Activated T-cell treated with anti-CD3 and anti-CD28 coated beads, Interleukin-2, amount 50 U/mL, for 1 hour (primary cell): ENCODE results near the gene BTBD9.

ENCODE experiments used
- DNase-seq: peaks from one replicate; pipeline ENCODE4 v3.0.0-alpha.2; 2020

The BTBD9 gene

DNA sequence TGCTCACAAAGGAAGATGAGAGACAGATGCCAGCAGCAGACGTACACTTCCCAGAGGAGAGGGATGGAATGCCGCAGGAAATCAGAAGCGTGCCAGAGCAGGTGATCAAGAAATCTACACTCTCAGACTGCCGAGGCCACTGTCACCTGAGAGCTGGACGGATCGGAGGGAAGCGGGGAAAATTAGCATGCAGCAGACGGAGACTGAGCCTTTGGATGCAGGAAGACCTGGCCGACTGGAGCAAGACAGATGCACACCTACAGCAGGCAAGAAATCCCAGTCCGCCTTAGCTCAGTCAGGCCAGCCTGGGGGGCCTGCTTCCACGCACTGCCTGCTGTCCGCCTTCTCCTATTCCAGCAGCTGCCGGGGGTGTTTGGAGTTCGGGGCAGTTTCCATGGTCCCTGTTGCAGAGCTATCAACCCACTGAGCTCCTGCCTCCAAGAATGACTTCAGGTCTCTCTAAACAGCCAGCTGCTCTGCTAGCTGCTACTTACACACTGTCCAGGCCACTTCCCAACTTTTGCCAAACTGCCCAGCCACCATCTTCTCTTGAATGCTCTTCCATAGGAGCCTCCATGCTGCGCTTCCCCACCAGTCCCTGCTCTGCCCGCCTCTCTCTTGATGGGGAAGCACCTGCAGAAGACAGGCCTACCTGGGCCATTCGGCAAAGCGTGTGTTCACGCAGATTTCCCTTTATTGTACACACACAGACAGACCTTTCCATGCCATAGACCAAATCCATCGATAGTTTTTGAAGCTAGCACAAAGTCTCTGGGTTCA is 451.7 kb downstream of the BTBD9 start:
- DNase-seq: no peak

DNA sequence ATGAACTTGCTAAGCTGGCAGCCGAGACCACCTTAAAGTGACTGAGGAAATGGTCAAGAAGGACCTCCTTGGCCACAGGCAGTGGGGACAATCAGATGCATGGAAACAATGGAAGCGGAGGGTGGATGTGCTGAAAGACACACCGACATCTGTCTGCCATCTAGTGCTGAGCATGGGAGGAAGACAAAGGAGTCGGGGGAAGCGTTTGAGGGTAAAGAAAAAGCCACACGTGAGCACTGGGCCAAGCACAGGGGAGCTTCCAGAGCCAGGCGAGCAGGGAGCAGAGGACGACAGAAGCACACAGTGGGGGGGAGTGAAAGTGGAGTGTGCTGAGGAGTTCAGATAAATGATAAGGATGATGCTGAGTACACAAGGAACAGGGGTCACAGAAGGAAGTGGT is 452.4 kb downstream of the BTBD9 start:
- no peak for DNase-seq

DNA sequence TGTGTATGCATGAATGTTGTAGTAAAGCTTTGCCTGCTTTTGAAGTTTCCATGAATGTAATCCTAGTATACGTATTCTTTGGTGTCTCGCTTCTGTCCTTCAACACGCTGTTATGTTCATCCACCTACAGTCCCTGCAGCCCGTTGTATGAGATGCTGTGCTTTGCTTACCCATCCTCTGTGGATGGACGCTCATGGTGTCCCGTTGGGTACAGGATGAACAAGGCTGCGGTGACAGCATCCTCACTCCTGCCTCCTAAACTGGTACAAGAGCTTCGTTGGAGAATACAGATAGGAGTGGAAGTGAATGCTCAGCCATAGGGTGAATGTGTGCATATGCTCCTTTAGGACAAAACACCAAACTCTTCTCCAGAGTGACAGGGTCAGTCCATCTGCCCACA is 454.0 kb downstream of the BTBD9 start:
- DNase-seq: no peak

DNA sequence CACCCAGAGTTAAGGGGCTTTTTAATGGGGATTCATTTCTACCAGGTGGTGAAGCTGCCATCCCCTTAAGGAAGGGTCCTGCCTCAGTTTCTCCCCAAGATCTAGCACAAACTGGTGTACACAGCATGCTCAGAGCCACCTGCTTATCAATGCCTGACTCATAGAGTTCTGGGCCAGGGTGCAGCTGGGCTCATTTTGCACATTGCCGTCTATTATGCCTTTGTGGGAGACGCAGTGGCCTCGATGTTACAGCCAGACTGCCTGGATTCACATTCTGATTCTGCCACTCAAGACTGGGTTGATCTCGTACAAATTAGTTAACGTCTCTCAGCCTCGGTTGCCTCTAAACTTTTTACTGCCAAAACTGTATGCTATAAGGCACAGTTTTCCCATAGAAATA is 454.5 kb downstream of the BTBD9 start:
- DNase-seq: no peak

DNA sequence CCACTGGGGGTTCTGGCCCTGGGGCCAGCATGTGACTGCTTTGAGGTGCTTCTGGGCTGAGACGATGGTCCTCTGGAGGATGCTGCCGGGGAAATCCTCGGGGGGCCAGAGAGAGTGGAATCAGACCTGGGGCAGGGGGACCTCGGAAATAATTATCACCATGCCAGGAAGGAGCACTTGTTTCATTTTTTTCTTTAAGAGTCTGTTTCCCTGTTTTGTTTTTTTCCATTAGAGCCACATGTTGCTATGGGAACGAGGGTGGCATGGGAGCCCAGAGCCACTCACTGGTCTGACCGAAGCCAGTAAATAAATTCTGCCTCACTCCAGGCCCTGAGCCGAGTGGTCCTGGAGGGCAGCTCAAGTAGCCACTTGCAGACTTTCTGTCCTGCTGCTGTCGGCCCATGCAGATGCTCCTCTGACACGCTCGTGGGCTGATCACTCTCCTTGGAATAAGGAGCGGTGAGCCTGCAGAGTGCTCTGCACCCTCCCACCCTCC is 455.1 kb downstream of the BTBD9 start:
- DNase-seq: no peak

DNA sequence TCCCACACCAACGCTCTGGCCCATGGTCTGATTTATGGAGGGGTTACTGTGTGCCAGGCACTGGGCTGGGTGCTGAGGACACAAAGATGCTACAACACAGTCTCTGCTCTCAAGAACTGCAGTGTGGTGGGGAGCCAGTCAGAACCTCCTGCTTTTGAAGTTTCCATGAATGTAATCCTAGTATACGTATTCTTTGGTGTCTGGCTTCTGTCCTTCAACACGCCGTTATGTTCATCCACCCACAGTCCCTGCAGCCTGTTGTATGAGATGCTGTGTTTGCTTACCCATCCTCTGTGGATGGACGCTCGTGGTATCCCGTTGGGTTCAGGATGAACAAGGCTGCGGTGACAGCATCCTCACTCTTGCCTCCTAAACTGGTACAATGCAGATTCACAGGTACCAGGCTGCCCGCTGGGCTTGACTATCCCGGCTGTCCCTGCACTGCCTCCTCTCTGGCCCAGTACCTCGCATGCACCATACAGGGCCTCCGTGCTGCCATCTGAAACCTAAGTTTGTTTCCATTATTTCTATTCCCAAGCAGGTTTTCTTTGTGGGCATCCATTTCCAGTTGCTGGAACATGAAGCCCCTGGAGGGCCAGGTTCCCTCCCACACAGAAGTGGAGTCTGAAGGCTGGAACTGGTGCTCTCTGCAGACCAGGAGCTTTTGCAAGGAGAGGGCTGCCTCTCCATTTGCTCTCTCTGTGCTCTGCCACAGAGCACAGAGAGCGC is 455.7 kb downstream of the BTBD9 start:
- DNase-seq: no peak

DNA sequence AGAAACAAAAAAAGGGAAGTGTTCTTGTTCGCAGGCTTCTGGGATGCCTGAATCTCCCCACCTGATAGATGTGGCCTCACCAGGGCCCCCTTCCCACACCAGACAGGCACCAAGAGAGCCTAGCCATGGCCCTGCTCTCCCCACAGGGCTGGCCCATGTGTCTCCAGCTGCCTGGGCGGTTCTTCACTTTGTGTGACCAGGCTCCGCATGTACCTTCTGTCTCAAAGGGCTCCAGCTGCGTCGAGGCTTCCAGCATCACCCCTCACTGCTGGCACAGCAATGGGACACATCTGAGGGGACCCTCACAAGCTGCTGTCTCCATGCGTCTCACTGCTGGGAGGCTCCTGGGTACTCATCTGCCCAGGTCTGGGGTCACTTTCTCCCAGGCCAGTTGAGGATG is 457.3 kb downstream of the BTBD9 start:
- no peak for DNase-seq

DNA sequence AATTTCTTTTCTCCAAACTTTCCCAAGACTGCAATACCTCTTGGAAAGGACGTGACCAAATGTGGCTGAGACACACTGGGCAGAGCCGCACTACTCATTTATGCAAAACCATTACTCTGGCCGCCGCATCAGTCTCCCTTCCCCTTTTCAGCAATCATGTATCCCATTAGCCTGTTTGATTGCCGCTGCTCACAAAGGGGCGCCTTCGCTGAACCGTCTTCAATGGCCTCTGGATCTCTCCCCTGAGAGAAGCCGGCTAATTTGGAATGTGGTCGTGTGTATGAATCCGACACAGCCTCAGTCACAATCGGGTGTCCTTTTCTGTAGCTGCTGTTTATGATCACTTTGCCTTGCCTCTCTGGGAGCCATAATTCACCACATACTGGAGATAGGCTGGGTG is 459.1 kb downstream of the BTBD9 start:
- DNase-seq: peak; percentile 3

DNA sequence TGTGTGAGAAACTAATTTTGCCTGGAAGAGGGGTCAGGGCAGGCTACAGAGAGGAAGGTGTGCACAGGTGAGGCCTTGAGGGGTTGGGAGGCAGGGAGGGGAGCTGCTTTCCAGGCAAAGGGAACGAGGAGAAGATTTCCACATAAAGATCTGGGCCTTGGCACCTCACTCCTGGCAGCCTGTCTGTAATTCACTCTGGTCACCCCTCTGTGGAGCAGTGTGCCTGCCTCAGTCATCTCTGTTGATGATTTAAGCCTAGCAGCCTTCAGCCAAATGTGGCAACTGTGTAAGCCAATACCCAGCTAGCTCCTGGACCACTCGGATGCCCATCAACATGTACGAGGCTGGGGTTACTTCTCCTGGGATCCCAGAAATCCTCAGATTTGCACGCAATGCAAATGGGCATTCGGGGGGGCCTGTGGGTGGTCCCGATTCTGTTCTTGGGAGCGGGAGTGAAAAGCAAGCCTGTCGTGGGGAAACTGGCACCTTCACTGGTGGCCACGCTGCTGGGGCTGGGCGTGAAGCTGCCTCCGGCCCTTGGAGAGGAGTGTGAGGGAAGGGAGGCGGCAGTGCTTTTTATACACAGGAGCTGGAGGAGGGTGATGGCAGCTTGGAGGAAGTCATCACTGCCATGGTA is 459.8 kb downstream of the BTBD9 start:
- DNase-seq: peak; percentile 11

DNA sequence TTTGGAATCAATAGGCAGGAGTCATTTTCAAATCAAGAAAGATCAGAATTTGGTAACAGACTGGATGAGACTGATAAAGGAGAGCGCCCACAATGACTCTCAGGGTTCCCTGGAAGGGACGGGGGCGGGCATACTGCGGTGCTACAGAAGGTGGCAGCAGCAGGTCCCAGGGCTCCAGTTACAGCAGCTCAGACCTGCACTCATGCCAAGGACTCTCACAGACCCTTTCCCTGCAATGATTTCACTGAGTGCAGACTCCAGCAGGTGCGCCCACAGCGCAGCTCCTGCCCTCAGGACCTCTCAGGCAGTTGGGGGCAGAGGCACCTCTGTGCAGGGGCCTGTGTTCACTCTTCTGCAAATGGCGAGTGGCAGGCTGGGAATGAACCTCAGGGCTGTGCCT is 460.4 kb downstream of the BTBD9 start:
- DNase-seq: peak; percentile 9

DNA sequence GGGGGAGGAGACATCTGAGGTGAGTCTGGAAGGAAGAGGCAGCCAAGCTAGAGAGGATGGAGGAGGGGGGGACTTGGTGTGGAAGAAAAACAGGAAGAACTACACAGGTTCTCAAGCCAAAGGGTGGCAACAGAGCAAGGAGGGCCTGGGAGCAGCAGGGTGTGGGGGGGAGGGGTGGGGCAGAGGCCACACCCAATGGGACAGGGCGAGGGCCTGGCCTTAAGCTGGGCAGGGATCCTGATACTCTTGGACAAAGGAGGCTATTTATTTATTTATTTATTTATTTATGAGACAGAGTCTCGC is 461.2 kb downstream of the BTBD9 start:
- no peak for DNase-seq

DNA sequence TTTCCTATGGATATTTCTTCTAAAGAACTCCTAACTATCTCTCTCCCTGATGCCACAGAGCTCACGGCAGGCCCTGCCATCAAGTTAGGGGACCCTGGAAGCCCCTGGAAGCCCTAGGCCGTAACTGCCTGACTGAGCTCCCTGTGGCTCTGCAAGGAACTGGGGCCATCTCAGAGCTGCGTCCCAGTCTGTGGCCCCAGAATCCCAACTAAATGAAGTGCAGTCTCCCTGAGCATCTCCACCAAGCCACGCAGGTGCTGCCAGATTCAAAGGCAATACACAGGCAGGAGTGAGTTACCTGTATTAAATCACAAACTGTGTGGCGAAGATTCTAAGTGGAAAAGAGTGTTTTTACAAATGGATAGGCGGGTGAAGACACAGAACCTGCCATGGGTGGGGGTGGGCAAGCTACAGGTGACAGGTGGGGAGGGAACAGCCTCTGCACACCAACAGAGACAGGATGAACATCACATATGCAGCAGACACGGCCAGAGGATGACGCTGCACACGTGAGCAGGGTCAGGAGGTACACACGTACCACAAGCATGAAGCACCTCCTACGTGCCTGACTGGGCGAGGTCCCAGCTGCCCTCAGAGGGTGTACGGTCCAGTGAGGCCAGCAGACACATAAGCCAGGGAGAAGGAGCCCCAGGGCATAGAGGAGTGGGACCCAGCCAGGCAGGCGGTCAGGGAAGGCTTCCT is 461.7 kb downstream of the BTBD9 start:
- peak; percentile 14 for DNase-seq

DNA sequence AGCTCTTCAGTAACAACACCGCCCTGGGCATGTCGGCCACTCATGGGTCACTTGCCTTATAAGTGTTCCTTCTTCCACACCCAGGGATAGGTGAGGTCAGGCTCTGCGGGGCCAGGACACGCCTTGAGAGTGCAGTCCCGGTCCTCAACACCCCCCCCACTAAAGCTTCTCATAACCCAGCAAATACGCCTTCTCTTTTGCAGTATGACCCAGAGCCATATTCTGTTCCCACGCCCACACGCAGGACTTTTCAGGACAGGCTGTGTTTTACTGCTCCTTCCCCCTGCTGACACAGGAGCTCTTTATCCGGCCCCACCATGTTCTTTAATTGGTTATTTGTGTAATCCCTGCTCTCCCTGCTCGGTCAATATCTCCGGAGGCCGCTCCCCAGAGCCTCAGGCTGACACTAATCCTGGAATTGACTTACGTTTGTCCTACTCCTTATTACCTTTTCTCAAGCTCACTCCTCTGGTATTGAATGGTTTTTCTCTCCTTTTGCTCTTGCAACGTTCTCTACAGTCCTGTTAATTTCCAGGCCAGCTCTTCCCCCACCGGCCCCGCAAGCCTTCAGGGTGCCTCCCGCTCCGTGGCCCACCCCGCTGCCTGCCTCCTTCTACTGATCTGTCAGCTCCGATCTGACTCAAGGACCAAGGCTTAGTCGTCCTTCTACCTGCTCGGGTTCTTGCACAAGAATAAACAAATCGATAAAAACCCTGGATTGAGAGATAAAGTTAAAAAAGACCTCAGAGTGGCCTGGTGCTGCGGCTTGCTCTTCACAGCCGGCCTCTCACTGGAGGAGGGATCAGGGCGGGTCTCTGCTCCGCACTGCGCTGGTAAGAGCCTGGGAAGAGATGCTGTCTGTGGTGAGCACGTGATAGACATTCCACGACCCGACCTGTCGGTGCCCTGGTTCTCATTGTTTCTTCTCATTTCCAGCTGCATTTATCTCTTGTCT is 462.7 kb downstream of the BTBD9 start:
- DNase-seq: no peak

DNA sequence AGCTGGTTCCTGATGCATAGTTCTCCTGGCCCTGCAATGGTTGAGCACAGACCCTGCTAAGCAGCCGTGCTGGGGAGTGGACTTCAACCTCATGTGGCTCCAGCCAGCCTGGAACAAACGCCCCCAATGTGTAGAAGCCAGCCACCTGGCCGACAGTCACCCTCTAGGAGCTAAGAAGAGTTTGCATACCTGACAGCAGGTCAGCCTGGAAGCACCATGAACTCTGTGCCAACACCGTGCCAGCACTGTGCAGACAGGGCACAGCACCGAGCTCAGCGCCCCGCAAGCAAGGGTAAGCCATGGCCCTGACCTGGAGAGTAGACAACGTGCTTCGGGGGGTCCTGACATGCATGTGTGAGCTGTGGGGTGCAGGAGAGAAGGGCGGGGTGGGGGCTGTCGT is 463.9 kb downstream of the BTBD9 start:
- DNase-seq: no peak

DNA sequence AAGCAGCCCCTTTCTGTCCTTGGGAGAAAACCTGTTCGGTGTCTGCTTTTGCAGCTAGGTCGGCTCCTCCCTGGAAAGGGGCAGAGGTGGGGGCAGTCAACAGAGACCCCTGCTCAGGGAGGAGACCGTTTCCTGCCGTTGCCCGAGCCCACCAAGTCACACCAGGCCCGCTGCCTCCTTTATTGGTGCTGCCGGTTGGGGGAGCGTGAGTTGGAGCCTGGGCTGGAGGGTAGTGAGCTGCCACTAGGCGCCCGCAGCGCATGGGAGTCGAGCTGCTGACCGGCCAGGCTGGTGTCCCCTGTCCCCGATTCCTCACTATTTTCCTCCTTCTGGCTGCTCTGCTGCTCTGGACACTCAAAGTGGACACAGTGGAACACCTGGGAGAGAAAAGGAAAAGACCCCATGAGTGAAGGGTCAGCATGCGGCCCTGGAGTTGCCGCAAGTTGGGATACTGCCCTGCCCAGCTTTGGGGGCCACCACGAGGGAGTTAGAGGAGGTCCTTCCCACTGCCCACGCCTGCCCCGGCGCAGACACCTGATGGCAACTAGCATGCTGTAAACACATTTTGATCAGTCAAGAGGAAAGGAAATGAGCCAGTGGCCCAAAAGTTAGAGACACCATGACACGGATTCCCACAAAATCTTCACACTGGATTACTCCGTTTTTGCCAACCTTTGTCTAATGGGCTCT is 464.8 kb downstream of the BTBD9 start:
- no peak for DNase-seq

DNA sequence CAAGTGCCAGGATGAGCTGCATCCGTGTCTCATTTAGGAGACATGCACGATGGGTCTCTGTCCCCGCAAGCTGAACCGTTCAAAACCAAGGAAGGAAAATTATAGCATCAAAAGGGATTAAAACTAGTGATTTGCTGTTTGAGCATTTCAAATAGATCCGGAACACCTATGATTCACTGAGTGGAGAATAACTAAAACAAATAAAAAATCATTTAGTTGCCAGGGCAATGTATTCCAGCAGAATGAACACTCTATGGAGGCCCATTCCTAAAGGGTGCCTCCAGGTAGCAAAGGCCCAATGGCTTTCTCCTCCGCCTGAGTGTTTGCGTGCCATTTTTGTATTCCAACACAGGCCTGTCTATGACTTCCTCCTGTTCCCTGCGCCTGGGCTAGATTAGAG is 465.4 kb downstream of the BTBD9 start:
- DNase-seq: no peak

DNA sequence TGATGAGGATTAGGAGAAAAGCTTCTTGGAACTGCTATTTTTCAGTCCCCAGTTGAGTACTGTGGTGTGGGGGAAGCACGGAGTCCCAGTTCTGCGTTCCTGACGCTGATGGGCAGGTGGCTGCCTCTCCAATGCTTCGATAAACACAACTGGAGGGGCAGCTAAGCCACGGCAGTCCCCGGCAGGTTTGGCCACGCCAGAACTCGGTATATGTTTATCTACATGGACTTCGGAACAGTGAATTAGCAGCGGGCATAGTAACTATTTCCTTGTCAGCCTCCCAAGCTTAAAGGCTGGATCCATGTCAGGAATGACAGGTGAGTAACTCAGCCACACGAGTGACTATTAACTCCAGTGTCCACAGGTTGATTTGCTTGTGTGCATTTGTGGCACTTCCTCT is 465.8 kb downstream of the BTBD9 start:
- DNase-seq: no peak

DNA sequence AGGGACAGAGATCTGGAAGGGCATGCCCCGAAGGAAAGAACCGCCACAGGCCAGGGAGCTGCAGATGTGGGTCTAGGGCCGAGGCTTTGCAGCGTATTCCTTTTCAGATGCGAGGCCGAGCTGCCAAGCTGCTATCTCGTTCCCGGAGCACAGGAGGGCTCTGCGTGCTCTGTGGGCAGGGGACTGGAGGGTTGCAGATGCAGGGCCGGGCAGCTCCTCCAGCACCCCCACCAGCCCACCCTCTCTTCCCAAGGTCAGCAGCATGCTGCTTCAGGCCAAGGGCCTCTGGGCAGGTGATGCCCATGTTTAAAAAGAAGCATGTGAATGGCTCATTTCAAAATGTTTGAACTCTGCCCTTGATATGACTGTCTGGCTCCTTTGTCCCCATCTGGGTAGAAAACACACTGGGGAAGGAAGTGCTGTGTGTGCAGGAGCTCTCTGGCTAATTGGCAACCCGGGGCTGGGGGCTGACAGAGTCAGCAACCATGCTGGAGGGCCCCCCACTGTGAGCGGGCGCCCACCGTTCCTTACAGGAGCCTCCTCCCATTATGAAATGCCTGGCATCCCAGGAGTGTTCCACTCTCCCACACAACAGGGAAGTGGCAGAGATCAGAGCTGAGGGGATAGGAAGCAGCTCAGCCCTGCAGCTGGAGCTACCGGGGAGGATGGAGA is 466.9 kb downstream of the BTBD9 start:
- DNase-seq: no peak

DNA sequence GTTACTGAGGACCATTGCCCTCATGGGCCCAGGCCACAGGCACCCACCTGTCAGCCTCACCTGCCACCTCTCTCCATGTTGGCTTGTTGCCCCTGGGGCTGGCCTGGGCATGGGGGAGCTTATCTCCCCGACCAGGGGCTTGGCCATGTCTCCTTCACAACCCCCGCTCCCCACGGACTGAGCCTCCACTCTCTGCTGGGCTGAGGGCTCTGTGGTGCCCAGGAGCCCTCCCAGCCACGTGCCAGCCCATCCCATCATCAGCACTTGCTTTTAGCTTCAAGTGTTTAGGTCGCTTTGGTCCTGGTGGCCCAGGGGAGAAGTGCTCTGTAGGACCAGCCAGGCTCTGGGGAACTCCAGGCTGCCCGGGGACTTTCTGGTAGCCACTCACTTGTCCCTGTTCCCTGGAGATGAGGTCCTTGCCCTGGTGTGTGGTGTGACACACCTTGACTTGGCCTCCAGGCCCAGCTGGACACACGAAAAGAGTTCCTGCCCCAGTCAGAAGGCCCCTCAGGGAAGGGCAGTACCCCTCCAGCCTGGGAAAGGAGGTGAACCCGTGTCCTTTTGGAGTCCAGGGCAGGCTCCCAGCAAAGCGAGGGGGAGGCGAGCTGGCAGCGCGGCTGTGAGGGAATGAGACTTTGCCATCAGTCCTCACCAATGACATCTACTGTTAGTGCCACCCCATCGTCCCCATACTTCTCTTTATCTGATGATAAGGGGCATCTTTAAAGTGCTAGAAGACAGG is 467.6 kb downstream of the BTBD9 start:
- DNase-seq: no peak

DNA sequence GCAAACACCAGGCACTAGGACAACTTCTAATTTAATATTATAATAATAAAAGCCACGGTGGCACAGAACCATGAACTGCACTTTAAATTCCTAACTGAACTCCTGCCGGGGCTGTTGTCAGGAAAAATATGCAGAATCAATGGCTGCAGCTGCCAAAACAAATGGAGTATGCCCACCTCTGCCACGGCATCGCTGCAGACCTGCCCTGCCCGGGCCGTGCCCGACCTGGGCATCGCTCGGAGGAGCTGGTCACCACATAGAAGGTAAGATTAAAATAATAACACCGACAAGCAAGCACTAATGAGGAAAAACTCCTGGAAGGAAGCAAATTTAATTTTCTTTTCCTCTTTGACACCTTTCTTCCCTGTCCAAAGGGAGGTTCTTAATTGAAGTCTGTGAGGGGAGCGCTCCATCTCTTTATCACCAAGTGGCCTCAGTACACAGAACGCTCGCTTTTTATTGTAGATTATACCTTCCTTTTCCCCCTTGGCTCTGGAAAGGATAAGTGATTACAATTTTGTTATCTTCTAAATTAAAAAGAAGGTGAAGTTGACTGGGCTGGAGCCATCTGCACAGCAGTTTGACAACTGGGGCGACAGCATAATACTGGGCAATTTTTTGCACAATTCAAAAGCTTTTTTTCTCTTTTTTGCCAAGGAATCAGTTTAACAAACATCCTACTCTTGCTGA is 468.9 kb downstream of the BTBD9 start:
- DNase-seq: no peak
